ENCODE data around the gene TFIP11.

Gene TFIP11

DNA sequence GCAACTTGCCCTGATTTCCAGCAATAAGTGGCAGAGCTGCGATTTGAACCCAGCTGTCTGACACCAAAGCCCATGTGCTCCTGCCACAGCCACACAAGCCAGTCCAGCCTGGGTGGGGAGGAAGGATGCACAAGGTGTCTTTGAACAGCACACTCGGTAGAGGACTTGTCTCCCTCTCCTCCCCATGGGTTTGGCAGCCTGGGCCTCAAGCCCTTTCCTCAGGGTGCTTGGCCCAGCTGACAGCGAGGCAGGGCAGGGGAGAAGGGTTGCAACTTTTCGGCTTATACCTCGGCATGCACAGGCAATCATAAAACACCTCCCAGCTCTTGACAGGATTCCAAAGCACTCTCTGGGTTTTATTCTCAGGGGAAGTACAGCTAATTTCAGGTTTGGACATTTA lies 63.9 kb downstream of the TFIP11 start:
- DNase-seq (ENCODE audit: low read depth in 3 of 3): no peak

DNA sequence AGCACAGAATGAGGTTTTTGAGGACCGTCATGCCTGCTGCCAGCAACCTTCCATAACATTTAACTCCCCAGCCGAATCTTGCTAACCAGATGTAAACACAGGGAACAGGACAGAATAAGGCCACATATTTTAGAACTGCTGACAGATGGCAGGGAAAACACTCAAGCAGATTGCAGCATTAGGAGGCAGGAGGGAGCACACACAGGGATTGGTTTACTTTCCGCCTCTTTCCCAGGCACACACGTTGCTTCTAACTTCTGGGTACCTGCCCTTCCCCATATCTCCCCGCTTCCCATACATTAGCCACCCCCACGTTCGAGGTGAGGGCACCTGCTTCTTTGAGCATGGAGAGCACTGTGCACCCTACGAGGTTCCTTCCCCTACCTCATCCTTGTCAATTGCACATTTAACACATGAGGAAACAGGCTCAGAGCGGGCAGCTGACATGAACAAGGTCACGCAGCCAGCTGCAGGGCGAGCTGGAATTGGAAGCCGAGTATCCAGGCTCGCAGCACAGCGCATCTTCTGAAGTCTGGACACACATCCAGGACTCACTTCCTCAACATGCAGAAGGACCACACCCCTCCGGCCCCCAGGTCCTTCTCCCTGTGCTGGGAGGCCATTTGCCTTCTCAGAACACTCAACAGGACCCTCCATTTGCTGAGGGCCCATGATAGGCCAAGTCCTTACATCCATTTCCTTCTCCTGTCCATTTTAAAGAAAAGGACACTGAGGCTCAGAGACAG lies 64.5 kb downstream of the TFIP11 start:
- no peak for DNase-seq (ENCODE audit: low read depth in 3 of 3)

DNA sequence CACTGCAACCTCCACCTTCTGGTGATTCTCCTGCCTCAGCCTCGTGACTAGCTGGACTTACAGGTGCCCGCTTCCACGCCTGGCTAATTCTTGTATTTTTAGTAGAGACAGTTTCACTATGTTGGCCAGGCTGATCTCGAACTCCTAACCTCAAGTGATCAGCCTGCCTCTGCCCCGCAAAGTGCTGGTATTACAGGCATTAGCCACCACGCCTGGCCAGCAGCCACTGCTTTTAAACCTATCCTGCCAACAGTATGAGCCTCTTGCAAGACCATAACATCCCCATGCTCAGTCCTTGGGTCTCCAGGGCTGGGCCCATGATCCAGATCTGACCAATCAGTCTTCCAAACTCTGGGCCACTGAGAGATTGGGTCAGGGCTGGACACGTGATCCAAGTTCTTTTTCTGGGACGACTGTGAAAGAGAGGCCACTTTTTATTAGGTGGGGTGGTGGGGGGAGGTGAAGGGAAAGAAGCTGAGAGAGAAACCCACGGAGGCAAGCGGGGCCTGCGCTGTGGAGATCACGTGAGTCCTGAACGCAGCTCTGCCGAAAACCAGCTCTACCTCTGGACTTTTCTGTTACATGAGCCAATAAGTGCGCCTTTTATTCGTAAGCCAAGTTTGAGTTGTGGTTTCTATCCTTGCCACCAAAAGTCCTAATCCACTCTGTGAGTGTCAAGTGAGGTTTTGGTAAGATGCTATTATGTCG lies 65.3 kb downstream of the TFIP11 start:
- no peak for DNase-seq (ENCODE audit: low read depth in 3 of 3)

DNA sequence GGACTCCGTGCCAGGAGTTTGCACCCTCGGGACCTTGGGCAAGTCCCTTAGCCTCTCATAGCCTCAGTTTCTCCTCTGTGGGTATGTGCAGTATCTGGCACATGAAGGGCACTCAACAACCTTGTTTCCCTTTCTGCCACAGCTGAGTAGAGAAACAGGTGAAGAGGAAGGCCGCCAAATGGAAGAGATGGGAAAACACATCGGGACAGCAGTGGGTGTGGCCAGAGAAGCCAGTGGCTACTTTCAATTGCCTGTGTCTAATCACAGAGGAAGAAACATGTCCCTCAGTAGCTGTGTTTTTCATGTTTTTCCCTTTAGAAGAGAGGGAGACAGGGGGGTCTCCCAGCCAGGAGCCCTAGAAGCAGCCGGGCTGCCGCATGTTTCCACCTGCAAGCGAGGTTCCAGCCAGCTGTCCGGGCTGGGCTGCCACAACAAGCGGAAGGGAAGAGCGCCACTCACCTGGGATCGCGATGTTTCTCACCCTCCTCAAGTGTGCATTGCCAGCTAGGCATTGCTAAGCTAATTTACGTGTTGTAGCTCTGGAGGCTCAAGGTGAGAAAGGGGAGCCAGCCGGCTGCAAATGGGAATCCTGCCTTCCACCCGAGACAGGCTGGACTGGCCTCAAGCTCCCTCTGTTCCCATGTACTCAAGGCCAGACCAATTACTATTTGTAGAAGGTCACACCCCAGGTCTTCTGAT lies 66.5 kb downstream of the TFIP11 start:
- DNase-seq (ENCODE audit: low read depth in 3 of 3): no peak

DNA sequence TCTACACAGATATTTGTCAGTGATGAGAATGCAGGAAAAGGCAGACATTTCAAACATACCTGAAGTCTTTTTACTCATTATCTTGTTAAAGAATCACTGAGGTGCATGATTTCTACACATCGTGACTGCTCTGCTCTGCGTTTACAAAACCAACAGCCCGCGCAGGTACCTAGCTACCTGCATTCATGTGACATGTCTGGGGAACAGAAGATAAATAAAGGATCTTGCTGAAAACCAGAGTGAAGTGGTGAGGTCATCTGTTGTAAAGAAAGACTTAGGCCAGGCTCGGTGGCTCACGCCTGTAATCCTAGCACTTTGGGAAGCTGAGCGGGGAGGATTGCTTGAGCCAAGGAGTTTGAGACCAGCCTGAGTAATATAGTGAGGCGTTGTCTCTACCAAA lies 67.5 kb downstream of the TFIP11 start:
- no peak for DNase-seq (ENCODE audit: low read depth in 3 of 3)

DNA sequence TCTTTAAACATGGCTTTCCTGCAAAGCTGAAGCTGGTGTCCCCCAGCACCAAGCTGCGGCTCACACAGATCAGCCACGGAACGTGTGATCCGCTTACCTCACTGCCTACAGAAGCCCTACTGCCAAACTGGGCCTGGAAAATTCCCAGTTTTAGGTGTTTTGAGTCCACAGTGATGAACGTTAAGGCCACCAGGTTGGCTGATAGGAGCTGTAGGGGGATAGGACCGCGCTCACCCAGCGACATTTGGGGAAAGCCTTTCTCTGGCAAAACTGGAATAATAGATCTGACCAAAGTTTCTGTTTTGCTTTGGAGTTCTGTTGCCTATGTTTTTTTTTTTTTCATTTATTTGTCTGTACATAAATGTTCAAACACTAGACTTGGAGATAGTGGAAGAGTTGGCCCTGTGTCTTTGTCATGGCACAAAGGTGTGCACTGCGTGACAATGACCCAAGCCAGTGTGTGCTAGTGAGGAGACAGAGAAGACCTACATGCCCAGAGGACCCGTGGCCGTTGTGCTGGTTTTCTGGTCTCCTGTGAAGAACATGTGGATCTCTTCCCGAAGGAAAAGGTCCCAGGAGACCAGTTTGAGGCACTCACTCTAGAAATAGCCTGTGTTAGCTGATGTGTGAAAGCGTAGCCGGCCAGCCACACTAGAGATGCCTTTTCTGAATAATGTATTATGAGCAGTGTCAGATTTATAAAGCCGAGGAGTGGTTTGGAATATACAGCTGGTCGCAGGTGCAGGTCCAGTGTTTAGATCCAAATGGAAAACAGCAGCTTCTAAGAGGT lies 68.2 kb downstream of the TFIP11 start:
- DNase-seq (ENCODE audit: low read depth in 3 of 3): no peak

DNA sequence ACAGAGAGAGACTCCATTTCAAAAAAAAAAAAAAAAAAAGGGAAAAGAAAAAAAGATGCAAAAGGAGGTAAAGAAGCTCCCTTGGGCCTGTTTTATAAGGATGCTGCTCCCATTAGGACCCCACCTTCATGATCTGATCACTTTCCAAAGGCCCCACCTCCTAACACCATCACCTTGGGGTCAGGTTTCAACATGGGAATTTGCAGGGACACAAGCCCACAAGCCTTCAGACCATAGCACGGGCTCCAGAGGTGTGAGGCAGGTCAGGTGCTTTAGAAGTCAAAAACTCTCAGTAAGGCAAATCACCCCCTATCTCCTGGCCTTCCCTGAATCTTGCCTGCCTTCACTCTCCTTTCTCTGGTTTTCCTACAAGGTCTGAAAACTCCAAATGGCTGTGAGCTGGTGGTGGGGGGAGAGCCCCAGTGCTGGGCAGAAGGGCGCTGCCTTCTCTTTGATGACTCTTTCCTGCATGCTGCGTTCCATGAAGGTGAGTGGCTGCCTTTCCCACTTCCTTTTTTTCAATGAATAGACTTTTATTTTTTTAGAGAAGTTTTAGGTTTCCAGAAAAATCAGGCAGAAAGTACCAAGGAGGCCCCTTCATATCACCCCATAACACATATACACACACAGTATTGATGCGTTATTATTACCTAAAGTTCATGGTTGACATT lies 70.1 kb downstream of the TFIP11 start:
- no peak for DNase-seq (ENCODE audit: low read depth in 3 of 3)

Measured in stimulated activated CD4-positive, alpha-beta T cell treated with anti-CD3 and anti-CD28 coated beads, TNF-alpha, amount 100 ng/mL, for 48 hours (primary cell).